Tibial nerve (tissue), 4 donors: ENCODE results near the gene C12orf43. TPM values are rescaled to one million over a fixed set of nuclear protein-coding genes. Genes with fewer than 3 reads are reported as not detected.

Experiments
- DNase-seq, 2 donors: peaks; one replicate each; pipeline ENCODE4 v3.0.0-alpha.2; 2019; ENCODE audit warnings: low spot score in 2 of 2
- H3K27ac ChIP-seq, 4 donors: fragments of 200-600 bp; sonication (generic) in 3 of 4; one replicate each; pipeline ENCODE4 v1.5.1; 2017 to 2019; ENCODE audit warnings: mild to moderate bottlenecking in 1 of 4
- H3K27me3 ChIP-seq, 2 donors: fragments of 200-600 bp; sonication (generic) in 1 of 2; one replicate each; pipeline versions ENCODE4 v1.5.1 to v1.6.0; 2017 to 2019
- H3K36me3 ChIP-seq, 3 donors: fragments of 200-600 bp; sonication (generic); one replicate each; pipeline ENCODE4 v1.5.1; 2018 to 2019
- H3K4me1 ChIP-seq, 4 donors: fragments of 200-600 bp; sonication (generic) in 3 of 4; one replicate each; pipeline ENCODE4 v1.5.1; 2017 to 2019
- H3K4me3 ChIP-seq, 4 donors: fragments of 200-600 bp; sonication (generic) in 3 of 4; one replicate each; pipeline ENCODE4 v1.5.1; 2017 to 2019; ENCODE audit warnings: mild to moderate bottlenecking in 1 of 4, moderate library complexity in 1 of 4
- H3K9me3 ChIP-seq, 4 donors: fragments of 200-600 bp; sonication (generic) in 3 of 4; one replicate each; pipeline ENCODE4 v1.5.1; 2017 to 2019
- CTCF ChIP-seq, 5 experiments: fragments of 200-600 bp in 3 of 5; fragments of 450-650 bp in 2 of 5; sonication (generic) in 3 of 5; IDR thresholded peaks; one replicate each; pipeline ENCODE4 v1.5.1; 2016 to 2019; ENCODE audit warnings: antibody characterized with exemption in 5 of 5, mild to moderate bottlenecking in 3 of 5, moderate library complexity in 2 of 5
- EP300 ChIP-seq, 2 donors: sonication (generic); formaldehyde crosslinking; IDR thresholded peaks; one replicate each; pipeline ENCODE4 v1.6.1; 2017; ENCODE audit warnings: antibody characterized with exemption in 2 of 2, mild to moderate bottlenecking in 1 of 2
- POLR2A ChIP-seq, 2 donors: fragments of 450-650 bp; IDR thresholded peaks; one replicate each; pipeline ENCODE4 v1.6.1; 2017; ENCODE audit warnings: antibody characterized with exemption in 2 of 2, mild to moderate bottlenecking in 2 of 2, moderate library complexity in 2 of 2
- WGBS, 2 donors: methylation state at CpG; one replicate each; pipeline ENCODE4 v1.1.5; 2018; 5-methylcytosine and 5-hydroxymethylcytosine counted together
- total RNA-seq, 4 donors: library from RNA; depleted of rRNA; stranded (reverse); fragments of >200 nt; gene quantifications; one replicate each; pipeline ENCODE4 v1.1.0, GENCODE V29; 2016

C12orf43 gene
- total RNA-seq, 4 donors from 2014 or later: 15.0 to 29.7 (median 20.6) TPM

GRCh38 chr12:121026274-121027045 lies 10.2 kb upstream of the C12orf43 start:
- Histone ChIP-seq H3K36me3 (no peaks in the 10 kb centered on the region), H3K4me1 (no peaks in the 10 kb centered on the region), H3K27me3 (no peaks in the 10 kb centered on the region), H3K27ac (no peak overlapping the region), H3K9me3 (no peaks in the 10 kb centered on the region), H3K4me3 (no peak overlapping the region)
- no peak for DNase-seq
- TF ChIP-seq CTCF (IDR thresholded peaks at IDR 0.05) (no peak), EP300 (IDR thresholded peaks at IDR 0.05) (no peak), POLR2A (IDR thresholded peaks at IDR 0.05) (no peak)
- 82 to 94% methylated on average over 10 of the region's 10 CpGs for WGBS, 2 donors

GRCh38 chr12:121025442-121026226 lies 9.3 kb upstream of the C12orf43 start:
- Histone ChIP-seq H3K4me3 (no peak overlapping the region), H3K36me3 (no peaks in the 10 kb centered on the region), H3K27me3 (no peaks in the 10 kb centered on the region), H3K27ac (no peak overlapping the region), H3K9me3 (no peaks in the 10 kb centered on the region), H3K4me1 (no peaks in the 10 kb centered on the region)
- TF ChIP-seq EP300 (IDR thresholded peaks at IDR 0.05) (no peak), POLR2A (IDR thresholded peaks at IDR 0.05) (no peak), CTCF (IDR thresholded peaks at IDR 0.05) (no peak)
- 91% methylated on average over 11 of the region's 11 CpGs for WGBS, 2 donors
- DNase-seq: no peak

- no peak overlapping the region for H3K4me3 ChIP-seq
- no peak for DNase-seq
- no peaks in the 10 kb centered on the region for H3K27me3 ChIP-seq
- no peaks in the 10 kb centered on the region for H3K4me1 ChIP-seq
- H3K36me3 ChIP-seq: no peaks in the 10 kb centered on the region
- no peak for TF ChIP-seq CTCF (IDR thresholded peaks at IDR 0.05)
- no peak for TF ChIP-seq POLR2A (IDR thresholded peaks at IDR 0.05)
- no peak for TF ChIP-seq EP300 (IDR thresholded peaks at IDR 0.05)
- no peak overlapping the region for H3K27ac ChIP-seq
- 65 to 70% methylated on average over 8 of the region's 8 CpGs for WGBS, 2 donors
- H3K9me3 ChIP-seq: no peaks in the 10 kb centered on the region
These were observed 7.5 kb upstream of the C12orf43 start for GRCh38 chr12:121023799-121024198.

- H3K36me3 ChIP-seq: no peaks in the 10 kb centered on the region
- 59 to 60% methylated on average over 2 of the region's 2 CpGs for WGBS, 2 donors
- no peaks in the 10 kb centered on the region for H3K4me1 ChIP-seq
- no peaks in the 10 kb centered on the region for H3K27me3 ChIP-seq
- TF ChIP-seq POLR2A (IDR thresholded peaks at IDR 0.05) (no peak), EP300 (IDR thresholded peaks at IDR 0.05) (no peak), CTCF (IDR thresholded peaks at IDR 0.05) (no peak)
- DNase-seq: no peak
- no peak overlapping the region for H3K27ac ChIP-seq
- no peak overlapping the region for H3K4me3 ChIP-seq
- no peaks in the 10 kb centered on the region for H3K9me3 ChIP-seq
These were observed 6.4 kb upstream of the C12orf43 start for GRCh38 chr12:121022713-121023112.

GRCh38 chr12:121021754-121022153 lies 5.5 kb upstream of the C12orf43 start:
- H3K27me3 ChIP-seq: no peaks in the 10 kb centered on the region
- H3K9me3 ChIP-seq: no peaks in the 10 kb centered on the region
- WGBS, 2 donors: 77 to 88% methylated on average over 6 of the region's 6 CpGs

More at GRCh38 chr12:121021754-121022153, 5.5 kb upstream of the C12orf43 start:
- Histone ChIP-seq H3K27ac (no peak overlapping the region), H3K4me3 (no peak overlapping the region), H3K36me3 (no peaks in the 10 kb centered on the region), H3K4me1 (no peaks in the 10 kb centered on the region)
- no peak for TF ChIP-seq CTCF (IDR thresholded peaks at IDR 0.05)
- TF ChIP-seq EP300 (IDR thresholded peaks at IDR 0.05): no peak
- no peak for TF ChIP-seq POLR2A (IDR thresholded peaks at IDR 0.05)
- no peak for DNase-seq
